Measurements from ENCODE around the gene UNC13A. TPM values are rescaled to one million over a fixed set of nuclear protein-coding genes. Genes with fewer than 3 reads are reported as not detected.

The UNC13A gene
- total and polyA plus RNA-seq, 11 donors = 0.02 to 1.1 (median 0.09) TPM; not detected in 1

DNA sequence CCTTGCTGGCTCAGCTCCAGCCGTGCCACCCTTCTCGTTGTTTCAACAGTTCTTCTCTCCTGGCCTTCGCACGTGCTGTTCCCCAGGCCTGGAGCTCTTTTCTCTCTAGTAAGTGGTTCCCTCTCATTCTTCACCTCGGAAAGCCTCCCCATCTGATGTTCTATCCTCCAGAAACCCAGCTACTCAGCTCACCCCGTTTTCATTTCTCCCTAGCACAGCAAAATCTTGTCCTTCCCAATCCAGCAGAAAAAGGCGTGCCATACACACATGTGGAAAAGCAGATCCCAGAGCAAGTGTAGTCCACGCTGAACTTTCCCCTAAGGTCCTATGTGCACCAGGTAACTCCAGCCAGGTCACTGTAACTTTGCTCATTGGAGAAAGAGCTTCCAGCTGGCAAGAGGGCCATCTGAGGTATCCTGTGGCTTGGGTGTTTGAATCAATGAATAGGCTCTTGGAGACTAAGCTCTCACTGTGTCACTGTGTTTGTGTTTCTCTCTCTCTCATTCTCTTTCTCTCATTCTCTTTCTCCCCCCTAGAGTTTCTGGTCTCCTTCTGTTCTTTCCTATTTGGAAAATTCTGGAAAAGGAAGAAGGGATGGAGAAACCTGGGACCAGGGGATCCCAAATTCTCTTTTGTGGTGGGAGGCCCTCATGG, 83.7 kb downstream of the UNC13A start:
- WGBS, 4 donors = 55 to 71% (median 69%) methylated on average over 8 of the region's 8 CpGs
- peaks cover 0 to 14% (median 7%) of the 10 kb centered on the region in 12 donors for H3K4me1 ChIP-seq

GRCh38 chr19:17602872-17603510, 85.2 kb downstream of the UNC13A start:
- DNase-seq (no peak), ATAC-seq (no peak)
- H3K27ac ChIP-seq = no peak overlapping the region
- no peak overlapping the region for H3K4me3 ChIP-seq
- no peaks in the 10 kb centered on the region for H3K36me3 ChIP-seq
- H3K9me3 ChIP-seq = no peaks in the 10 kb centered on the region
- intact Hi-C loops (cut with DNase I) = loop anchor here in 4 of 10 donors (10.0 kb wide), 3 partner anchors 162 to 182 kb away; no protein-coding TSS in a partner anchor
- 66 to 72% (median 68%) methylated on average over 7 of the region's 7 CpGs for WGBS, 4 donors
- peaks cover 0 to 14% (median 7%) of the 10 kb centered on the region in 12 donors for H3K4me1 ChIP-seq
- peaks cover 0 to 37% (median 7%) of the 10 kb centered on the region in 9 donors for H3K27me3 ChIP-seq
- TF ChIP-seq POLR2A (IDR thresholded peaks at IDR 0.05) = no peak
- TF ChIP-seq, protein P1, sequence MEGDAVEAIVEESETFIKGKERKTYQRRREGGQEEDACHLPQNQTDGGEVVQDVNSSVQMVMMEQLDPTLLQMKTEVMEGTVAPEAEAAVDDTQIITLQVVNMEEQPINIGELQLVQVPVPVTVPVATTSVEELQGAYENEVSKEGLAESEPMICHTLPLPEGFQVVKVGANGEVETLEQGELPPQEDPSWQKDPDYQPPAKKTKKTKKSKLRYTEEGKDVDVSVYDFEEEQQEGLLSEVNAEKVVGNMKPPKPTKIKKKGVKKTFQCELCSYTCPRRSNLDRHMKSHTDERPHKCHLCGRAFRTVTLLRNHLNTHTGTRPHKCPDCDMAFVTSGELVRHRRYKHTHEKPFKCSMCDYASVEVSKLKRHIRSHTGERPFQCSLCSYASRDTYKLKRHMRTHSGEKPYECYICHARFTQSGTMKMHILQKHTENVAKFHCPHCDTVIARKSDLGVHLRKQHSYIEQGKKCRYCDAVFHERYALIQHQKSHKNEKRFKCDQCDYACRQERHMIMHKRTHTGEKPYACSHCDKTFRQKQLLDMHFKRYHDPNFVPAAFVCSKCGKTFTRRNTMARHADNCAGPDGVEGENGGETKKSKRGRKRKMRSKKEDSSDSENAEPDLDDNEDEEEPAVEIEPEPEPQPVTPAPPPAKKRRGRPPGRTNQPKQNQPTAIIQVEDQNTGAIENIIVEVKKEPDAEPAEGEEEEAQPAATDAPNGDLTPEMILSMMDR (IDR thresholded peaks at IDR 0.05) = no peak

More for the DNA sequence above, 83.7 kb downstream of the UNC13A start:
- intact Hi-C loops (cut with DNase I) = loop anchor here in 5 of 10 donors (5.0 to 10.0 kb wide), 4 partner anchors 160 to 180 kb away; no protein-coding TSS in a partner anchor
- H3K9me3 ChIP-seq = no peaks in the 10 kb centered on the region
- no peak overlapping the region for H3K4me3 ChIP-seq
- H3K27ac ChIP-seq = no peak overlapping the region
- TF ChIP-seq, protein P1 (IDR thresholded peaks at IDR 0.05) = no peak
- no peak for TF ChIP-seq POLR2A (IDR thresholded peaks at IDR 0.05)
- no peaks in the 10 kb centered on the region for H3K36me3 ChIP-seq
- peaks cover 0 to 37% (median 7%) of the 10 kb centered on the region in 9 donors for H3K27me3 ChIP-seq
- DNase-seq (no peak), ATAC-seq (no peak)

DNA sequence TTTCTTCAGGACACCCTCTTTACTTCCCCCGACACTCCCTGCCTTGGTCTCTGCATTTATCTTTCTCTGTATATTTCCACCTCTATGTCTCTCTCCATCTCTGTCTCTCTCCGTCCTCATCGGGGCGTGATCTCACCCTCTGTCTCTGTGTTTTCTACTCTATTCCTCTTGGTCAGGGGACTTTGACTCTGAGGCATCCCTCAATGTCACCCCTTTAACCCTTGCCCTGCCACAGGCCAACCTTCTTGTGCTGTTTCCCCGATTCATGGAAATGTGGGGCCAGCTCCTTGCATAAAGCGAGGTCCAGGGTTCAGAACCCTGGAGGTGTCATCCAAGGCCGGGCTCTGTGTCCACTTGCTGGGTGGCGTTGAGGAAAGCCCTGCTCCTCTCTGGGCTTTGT, 85.9 kb downstream of the UNC13A start:
- 57 to 62% (median 61%) methylated on average over 8 of the region's 8 CpGs for WGBS, 4 donors
- Histone ChIP-seq H3K36me3 (no peaks in the 10 kb centered on the region), H3K4me1 (peaks cover 0 to 14% (median 7%) of the 10 kb centered on the region in 12 donors), H3K27ac (no peak overlapping the region), H3K4me3 (no peak overlapping the region), H3K9me3 (no peaks in the 10 kb centered on the region), H3K27me3 (peaks cover 0 to 37% (median 7%) of the 10 kb centered on the region in 9 donors)
- intact Hi-C loops (cut with DNase I) = loop anchor here in 4 of 10 donors (10.0 kb wide), 3 partner anchors 163 to 183 kb away; no protein-coding TSS in a partner anchor
- no peak for TF ChIP-seq POLR2A (IDR thresholded peaks at IDR 0.05)
- TF ChIP-seq, protein P1 (IDR thresholded peaks at IDR 0.05) = no peak
- ATAC-seq (no peak), DNase-seq (no peak)

GRCh38 chr19:17601683-17602082, 86.5 kb downstream of the UNC13A start:
- WGBS, 4 donors = 21 to 28% (median 23%) methylated on average over 9 of the region's 9 CpGs
- peaks cover 0 to 13% (median 7%) of the 10 kb centered on the region in 12 donors for H3K4me1 ChIP-seq
- no peak overlapping the region for H3K4me3 ChIP-seq
- intact Hi-C loops (cut with DNase I) = loop anchor here in 4 of 10 donors (10.0 kb wide), 3 partner anchors 163 to 183 kb away; no protein-coding TSS in a partner anchor
- H3K27me3 ChIP-seq = peaks cover 0 to 37% (median 7%) of the 10 kb centered on the region in 9 donors
- H3K36me3 ChIP-seq = no peaks in the 10 kb centered on the region
- DNase-seq (no peak), ATAC-seq (no peak)
- H3K27ac ChIP-seq = no peak overlapping the region
- TF ChIP-seq, protein P1 (IDR thresholded peaks at IDR 0.05) = no peak
- TF ChIP-seq POLR2A (IDR thresholded peaks at IDR 0.05) = no peak
- H3K9me3 ChIP-seq = no peaks in the 10 kb centered on the region

All from heart left ventricle (tissue), 16 donors.